ENCODE results near the gene TOB1. TPM values are rescaled to one million over a fixed set of nuclear protein-coding genes. Genes with fewer than 3 reads are reported as not detected.

Gene TOB1
- total and polyA plus RNA-seq, 2 of the 4 experiments (the other 2 are of a cell fraction), result 4.3 to 9.0 TPM

- Histone ChIP-seq H3K18ac (ENCODE audit: low read depth, low read length) (no peak overlapping the region), H2AK9ac (replicated peaks; ENCODE audit: low read depth, low read length, poor library complexity) (peak overlapping the region; percentile 37), H3K4me1 (ENCODE audit: control insufficient read depth, insufficient read depth, low read length) (peaks cover 16% of the 10 kb centered on the region), H3K23ac (ENCODE audit: low read depth, low read length) (no peak overlapping the region), H3K27ac (ENCODE audit: insufficient read depth, low read length) (no peak overlapping the region), H3K56ac (ENCODE audit: extremely low read depth, insufficient read depth, low read length) (no peak overlapping the region), H3K9me1 (ENCODE audit: insufficient read depth, low read length) (peaks cover 4% of the 10 kb centered on the region; the same call in 1 of the 2 replicates), H2AFZ (replicated peaks; ENCODE audit: low read length, poor library complexity) (no peak overlapping the region), H3K79me1 (ENCODE audit: low read depth in 1 of 2, low read length in 2 of 2) (no peaks in the 10 kb centered on the region), H4K8ac (ENCODE audit: low read depth in 2 of 2, low read length in 2 of 2) (no peak overlapping the region), H3K4me2 (ENCODE audit: low read depth, low read length) (no peak overlapping the region), H3K9me3 (ENCODE audit: control insufficient read depth, insufficient read depth, low read length) (no peaks in the 10 kb centered on the region), H4K20me1 (ENCODE audit: insufficient read depth, low read length) (no peaks in the 10 kb centered on the region), H2BK20ac (ENCODE audit: low read depth, low read length) (no peak overlapping the region), H2BK120ac (ENCODE audit: low read depth, low read length) (no peak overlapping the region), H3K4ac (ENCODE audit: low read depth, low read length) (no peak overlapping the region), H3K4me3 (ENCODE audit: insufficient read depth, low read depth, low read length) (no peak overlapping the region), H4K5ac (ENCODE audit: low read depth, low read length) (no peak overlapping the region), H3K14ac (replicated peaks; ENCODE audit: low read depth, low read length) (no peak overlapping the region), H2BK15ac (ENCODE audit: low read depth, low read length) (no peak overlapping the region), H3K27me3 (ENCODE audit: control insufficient read depth, insufficient read depth, low read length) (peaks cover 19% of the 10 kb centered on the region), H4K91ac (ENCODE audit: insufficient read depth, low read depth, low read length) (no peak overlapping the region), H3K9ac (ENCODE audit: low read depth, low read length) (no peak overlapping the region), H2BK5ac (ENCODE audit: low read depth, low read length, poor library complexity, severe bottlenecking) (no peak overlapping the region), H2AK5ac (ENCODE audit: low read depth, low read length) (no peak overlapping the region), H3K36me3 (ENCODE audit: control insufficient read depth, insufficient read depth, low read length) (no peaks in the 10 kb centered on the region)
- no TSS peak for BruUV-seq (replicated peaks)
- dilution Hi-C loops (cut with HindIII; ENCODE audit: low sequenced_read_pairs, unreplicated experiment), result no loop called here
- POLR2A ChIA-PET (ENCODE audit: unreplicated experiment), result no interaction called here
- DNase-seq (no peak), ATAC-seq (ENCODE audit: low read depth) (no peak)
- intact Hi-C loops (cut with micrococcal nuclease), result no loop called here
- 100% methylated on average over 1 of the region's 8 CpGs; no CpG with 5 or more reads in 1 of the 2 experiments for WGBS, 2 experiments (ENCODE audit: extremely low coverage in 2 of 2, insufficient read length in 1 of 2)
- in situ Hi-C loops (cut with MboI; ENCODE audit: low sequenced_read_pairs), result no loop called here
- CTCF ChIA-PET, result no interaction called here
- TF ChIP-seq NFE2L2 (IDR thresholded peaks at IDR 0.05; ENCODE audit: low read depth, low read length) (no peak), BHLHE40 (IDR thresholded peaks at IDR 0.05; ENCODE audit: low read depth, low read length) (no peak), CHD1 (IDR thresholded peaks at IDR 0.05; ENCODE audit: low read depth, low read length) (no peak), RCOR1 (IDR thresholded peaks at IDR 0.05; ENCODE audit: insufficient replicate concordance, low read length) (no peak), FOS (IDR thresholded peaks at IDR 0.05; ENCODE audit: low read depth, low read length) (no peak)
- TF ChIP-seq, protein P1, sequence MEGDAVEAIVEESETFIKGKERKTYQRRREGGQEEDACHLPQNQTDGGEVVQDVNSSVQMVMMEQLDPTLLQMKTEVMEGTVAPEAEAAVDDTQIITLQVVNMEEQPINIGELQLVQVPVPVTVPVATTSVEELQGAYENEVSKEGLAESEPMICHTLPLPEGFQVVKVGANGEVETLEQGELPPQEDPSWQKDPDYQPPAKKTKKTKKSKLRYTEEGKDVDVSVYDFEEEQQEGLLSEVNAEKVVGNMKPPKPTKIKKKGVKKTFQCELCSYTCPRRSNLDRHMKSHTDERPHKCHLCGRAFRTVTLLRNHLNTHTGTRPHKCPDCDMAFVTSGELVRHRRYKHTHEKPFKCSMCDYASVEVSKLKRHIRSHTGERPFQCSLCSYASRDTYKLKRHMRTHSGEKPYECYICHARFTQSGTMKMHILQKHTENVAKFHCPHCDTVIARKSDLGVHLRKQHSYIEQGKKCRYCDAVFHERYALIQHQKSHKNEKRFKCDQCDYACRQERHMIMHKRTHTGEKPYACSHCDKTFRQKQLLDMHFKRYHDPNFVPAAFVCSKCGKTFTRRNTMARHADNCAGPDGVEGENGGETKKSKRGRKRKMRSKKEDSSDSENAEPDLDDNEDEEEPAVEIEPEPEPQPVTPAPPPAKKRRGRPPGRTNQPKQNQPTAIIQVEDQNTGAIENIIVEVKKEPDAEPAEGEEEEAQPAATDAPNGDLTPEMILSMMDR (conservative IDR thresholded peaks at IDR 0.05; ENCODE audit: low read depth, low read length), result no peak
These were observed 42.1 kb upstream of the TOB1 start for GRCh38 chr17:50908140-50908859.
